H1 (cell line): ENCODE results near the gene LRBA. TPM values are rescaled to one million over a fixed set of nuclear protein-coding genes. Genes with fewer than 3 reads are reported as not detected.

Experiments used
- CTCF ChIA-PET: fragments of 300-600 bp; sonication (Branson Sonifier 250); formaldehyde crosslinking; loops from one replicate; lab custom pipeline; 2021; ENCODE audit not compliant: partially characterized antibody; lab: Charles Lee
- POLR2A ChIA-PET: fragments of 300-600 bp; sonication (Branson Sonifier 250); formaldehyde crosslinking; loops from one replicate; lab custom pipeline; 2021; ENCODE audit warnings: inconsistent platforms; ENCODE audit not compliant: partially characterized antibody; lab: Charles Lee
- DNase-seq, 2 experiments: peaks; one replicate each; pipeline versions ENCODE4 v3.0.0 to v3.0.0-alpha.2; 2010 to 2022; ENCODE audit warnings: low spot score in 2 of 2, low read depth in 1 of 2, mixed read lengths in 1 of 2
- FAIRE-seq: peaks from 2 replicates; lab custom pipeline; 2011; peaks lifted over from hg19 to GRCh38; lab: Jason Lieb, UNC
- H2AFZ ChIP-seq: 2 replicates; pipeline ENCODE4 v1.8.1; 2012; ENCODE audit warnings: low read length, inconsistent platforms
- H2AK5ac ChIP-seq: 2 replicates; pipeline ENCODE4 v1.6.1; 2013; ENCODE audit warnings: low read depth, low read length
- H2BK120ac ChIP-seq: replicated peaks from 2 replicates; pipeline ENCODE3; 2013; ENCODE audit warnings: low read depth, low read length, inconsistent platforms
- H2BK12ac ChIP-seq: 2 replicates; pipeline ENCODE4 v1.6.1; 2013; ENCODE audit warnings: low read depth, low read length
- H2BK15ac ChIP-seq: 2 replicates; pipeline ENCODE4 v1.6.1; 2013; ENCODE audit warnings: low read length
- H2BK20ac ChIP-seq: 2 replicates; pipeline ENCODE4 v1.6.1; 2013; ENCODE audit warnings: low read length
- H2BK5ac ChIP-seq: 2 replicates; pipeline ENCODE4 v1.6.1; 2013; ENCODE audit warnings: low read depth, low read length
- H3K14ac ChIP-seq: 2 replicates; pipeline ENCODE4 v1.6.1; 2013; ENCODE audit warnings: inconsistent platforms; ENCODE audit not compliant: insufficient read length
- H3K18ac ChIP-seq: 2 replicates; pipeline ENCODE4 v1.6.1; 2013; ENCODE audit warnings: low read length; ENCODE audit errors: extremely low read depth
- H3K23ac ChIP-seq: 2 replicates; pipeline ENCODE4 v1.6.1; 2013; ENCODE audit warnings: inconsistent platforms; ENCODE audit not compliant: insufficient read length
- H3K23me2 ChIP-seq: 2 replicates; pipeline ENCODE4 v1.6.1; 2013; ENCODE audit warnings: low read depth, low read length
- H3K27ac ChIP-seq: 2 replicates; pipeline ENCODE4 v1.6.1; 2011; ENCODE audit warnings: low read depth, low read length, inconsistent platforms
- H3K27me3 ChIP-seq, 4 experiments: replicated peaks in 1 of 4; 1 replicate in 1 of 4; 2 replicates in 3 of 4; pipeline versions ENCODE4 v1.6.1 to v1.8.1; 2011 to 2013; ENCODE audit warnings: low read length in 3 of 4, mild to moderate bottlenecking in 3 of 4, inconsistent platforms in 2 of 4, mixed read lengths in 2 of 4, moderate library complexity in 1 of 4; ENCODE audit not compliant: control insufficient read depth in 3 of 4, insufficient read depth in 3 of 4; ENCODE audit errors: extremely low read depth in 1 of 4
- H3K36me3 ChIP-seq, 4 experiments: 2 replicates each; pipeline versions ENCODE4 v1.6.1 to v1.8.1; 2011 to 2013; ENCODE audit warnings: mild to moderate bottlenecking in 4 of 4, low read length in 3 of 4, moderate library complexity in 2 of 4, control low read depth in 1 of 4, inconsistent platforms in 1 of 4; ENCODE audit not compliant: insufficient read depth in 4 of 4, control insufficient read depth in 2 of 4
- H3K4ac ChIP-seq: replicated peaks from 2 replicates; pipeline ENCODE3; 2013; ENCODE audit warnings: low read length, low read depth, mixed read lengths, inconsistent platforms; ENCODE audit not compliant: insufficient read length
- H3K4me1 ChIP-seq, 4 experiments: replicated peaks in 1 of 4; 1 replicate in 1 of 4; 2 replicates in 3 of 4; pipeline versions ENCODE4 v1.6.1 to v1.8.1; 2011 to 2013; ENCODE audit warnings: low read length in 3 of 4, inconsistent platforms in 2 of 4, mixed read lengths in 1 of 4; ENCODE audit not compliant: insufficient read depth in 4 of 4, control insufficient read depth in 3 of 4
- H3K4me2 ChIP-seq, 2 experiments: 2 replicates each; pipeline versions ENCODE4 v1.6.1 to v1.8.1; 2011 to 2013; ENCODE audit warnings: low read depth in 2 of 2, low read length in 2 of 2, control low read depth in 1 of 2, inconsistent platforms in 1 of 2, mild to moderate bottlenecking in 1 of 2; ENCODE audit not compliant: insufficient read depth in 1 of 2
- H3K4me3 ChIP-seq, 4 experiments: fragments of 200-600, 300-600 bp in 1 of 4; sonication (generic), shearing (Covaris generic), sonication (Bioruptor Twin) in 1 of 4; 2 replicates each; pipeline versions ENCODE4 v1.5.1 to v1.8.1; 2011 to 2016; ENCODE audit warnings: low read length in 4 of 4, low read depth in 3 of 4, control low read depth in 2 of 4, inconsistent platforms in 2 of 4, mild to moderate bottlenecking in 2 of 4, mixed read lengths in 1 of 4, moderate library complexity in 1 of 4; ENCODE audit not compliant: insufficient read depth in 2 of 4; ENCODE audit errors: extremely low read depth in 1 of 4
- H3K56ac ChIP-seq: replicated peaks from 2 replicates; pipeline ENCODE3; 2013; ENCODE audit warnings: low read depth, mild to moderate bottlenecking, mixed read lengths, low read length, inconsistent platforms; ENCODE audit not compliant: insufficient read length
- H3K79me1 ChIP-seq: 2 replicates; pipeline ENCODE4 v1.6.1; 2013; ENCODE audit warnings: low read depth, low read length, control low read depth
- H3K79me2 ChIP-seq, 2 experiments: 2 replicates each; pipeline versions ENCODE4 v1.6.1 to v1.8.1; 2012 to 2013; ENCODE audit warnings: low read length in 2 of 2, mild to moderate bottlenecking in 2 of 2, inconsistent platforms in 1 of 2; ENCODE audit not compliant: insufficient read depth in 2 of 2, control insufficient read depth in 1 of 2
- H3K9ac ChIP-seq, 4 experiments: replicated peaks in 1 of 4; 1 replicate in 1 of 4; 2 replicates in 3 of 4; pipeline versions ENCODE4 v1.6.1 to v1.8.1; 2011 to 2013; ENCODE audit warnings: low read depth in 3 of 4, low read length in 3 of 4, control low read depth in 2 of 4, mild to moderate bottlenecking in 2 of 4, moderate library complexity in 2 of 4, inconsistent platforms in 1 of 4; ENCODE audit errors: extremely low read depth in 1 of 4
- H3K9me3 ChIP-seq, 2 experiments: 2 replicates each; pipeline versions ENCODE4 v1.6.1 to v1.8.1; 2012 to 2013; ENCODE audit warnings: mild to moderate bottlenecking in 2 of 2, moderate library complexity in 2 of 2, control low read depth in 1 of 2, inconsistent platforms in 1 of 2, low read depth in 1 of 2, low read length in 1 of 2, mixed read lengths in 1 of 2; ENCODE audit not compliant: insufficient read depth in 2 of 2
- H4K20me1 ChIP-seq, 2 experiments: replicated peaks in 1 of 2; 2 replicates each; pipeline versions ENCODE3 to v1.8.1; 2011 to 2013; ENCODE audit warnings: inconsistent platforms in 2 of 2, low read length in 2 of 2, mild to moderate bottlenecking in 1 of 2; ENCODE audit not compliant: insufficient read depth in 2 of 2, control insufficient read depth in 1 of 2
- H4K5ac ChIP-seq: 2 replicates; pipeline ENCODE4 v1.6.1; 2013; ENCODE audit warnings: low read length, low read depth, mixed read lengths, inconsistent platforms; ENCODE audit not compliant: insufficient read length
- H4K8ac ChIP-seq: 2 replicates; pipeline ENCODE4 v1.8.0; 2013; ENCODE audit warnings: mild to moderate bottlenecking, moderate library complexity, low read length, inconsistent platforms; ENCODE audit not compliant: insufficient read depth; ENCODE audit errors: extremely low read depth
- H4K91ac ChIP-seq: replicated peaks from 2 replicates; pipeline ENCODE3; 2013; ENCODE audit warnings: low read length, mixed read lengths, inconsistent platforms; ENCODE audit not compliant: insufficient read length
- MAFK ChIP-seq: IDR thresholded peaks from 2 replicates; pipeline ENCODE4 v1.6.1; 2012; ENCODE audit warnings: low read depth, mild to moderate bottlenecking, improper control_type of control experiment, low read length
- SUZ12 ChIP-seq: fragments of 200-600 bp; sonication (generic); IDR thresholded peaks from 2 replicates; pipeline ENCODE4 v1.6.1; 2012; ENCODE audit warnings: mild to moderate bottlenecking, inconsistent platforms, low read length, moderate library complexity, mixed read lengths
- WGBS, 2 experiments: shearing (Covaris generic) in 1 of 2; methylation state at CpG; one replicate each; pipeline versions ENCODE4 v1.1.6 to v1.1.7; 2013 to 2015; ENCODE audit warnings: low lambda C conversion rate in 2 of 2, mixed read lengths in 2 of 2, inconsistent platforms in 1 of 2, low coverage in 1 of 2, missing lambda C conversion rate in 1 of 2; ENCODE audit not compliant: insufficient replicate concordance in 2 of 2, insufficient coverage in 1 of 2, insufficient read length in 1 of 2; ENCODE audit errors: extremely low coverage in 1 of 2, missing lambda C conversion rate in 1 of 2; 5-methylcytosine and 5-hydroxymethylcytosine counted together
- polyA plus RNA-seq, 7 experiments: library from polyadenylated mRNA; depleted of rRNA in 3 of 7; stranded (reverse) in 5 of 7; unstranded in 2 of 7; fragments of >200 nt in 5 of 7; fragments of 200-250 nt in 2 of 7; gene quantifications; 1 replicate in 5 of 7; 2 replicates in 1 of 7; 4 replicates in 1 of 7; pipeline versions ENCODE4 v1.2.1 to v1.2.3, GENCODE V29; 2011 to 2013; ENCODE audit warnings: missing spikeins in 2 of 7, mixed read lengths in 2 of 7
- total RNA-seq: library from RNA; stranded (reverse); fragmentation: NEBNext Ultra II Directional; extraction: Animal tissue kit (Norgen Biotek cat#: 25700); gene quantifications from 2 replicates; pipeline ENCODE4 v1.2.1, GENCODE V29; 2021

The LRBA gene
- total and polyA plus RNA-seq, 2 of the 8 experiments (the other 6 are each of a cell fraction or from before 2014, with no cell fraction given) = 54.6 to 83.2 TPM

DNA sequence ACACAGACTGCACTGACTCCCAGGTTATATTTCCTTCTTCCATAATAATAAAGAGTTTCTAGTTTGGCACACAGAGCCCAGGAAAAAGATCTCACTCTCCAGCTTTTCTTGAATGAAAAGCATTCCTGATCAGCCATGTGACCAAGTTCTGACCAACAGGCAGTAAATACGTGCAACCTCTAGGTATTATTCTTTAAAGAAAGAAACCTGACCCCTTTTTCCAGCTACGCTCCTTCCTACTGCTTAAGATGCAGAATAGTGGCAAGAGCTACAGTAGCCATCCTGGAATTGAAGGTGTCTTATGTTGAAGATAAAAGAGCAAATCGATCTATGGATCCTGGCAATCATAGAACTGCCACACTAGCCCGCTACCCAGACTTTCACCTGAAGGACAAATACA is 76.7 kb downstream of the LRBA start:
- no peaks in the 10 kb centered on the region for H3K23me2 ChIP-seq
- H4K91ac ChIP-seq = no peak overlapping the region
- CTCF ChIA-PET = interaction anchor here (0.9 to 2.2 kb wide), 4 partner anchors 23 to 476 kb away, joined by 3 to 11 read pairs (median 3); no protein-coding TSS in a partner anchor
- POLR2A ChIA-PET = interaction anchor here (0.6 kb wide), 1 partner anchor 228 kb away, joined by 4 read pairs; no protein-coding TSS in a partner anchor
- no peaks in the 10 kb centered on the region for H3K27me3 ChIP-seq
- peaks cover 0 to 4% (median 0%) of the 10 kb centered on the region in 4 experiments; a peak in 1 of 7 replicates for H3K4me1 ChIP-seq
- H2BK120ac ChIP-seq = no peak overlapping the region
- H3K18ac ChIP-seq = no peak overlapping the region
- peak overlapping the region; percentile 81 for H4K5ac ChIP-seq
- no peaks in the 10 kb centered on the region for H3K9me3 ChIP-seq
- no peak overlapping the region for H2BK12ac ChIP-seq
- peak overlapping the region in 1 of 4 experiments; percentile 39; a peak in 2 of 8 replicates for H3K4me3 ChIP-seq
- no peak overlapping the region for H2AFZ ChIP-seq
- no peak overlapping the region for H3K14ac ChIP-seq
- no peak overlapping the region for H3K56ac ChIP-seq
- peaks cover 2% of the 10 kb centered on the region; the same call in 1 of the 2 replicates for H3K79me1 ChIP-seq
- no peak overlapping the region for H2BK5ac ChIP-seq
- DNase-seq (no peak), FAIRE-seq (peak; percentile 96)
- no peak overlapping the region for H3K4ac ChIP-seq
- H3K23ac ChIP-seq = no peak overlapping the region
- peaks cover 0 to 75% of the 10 kb centered on the region in 2 experiments; a peak in 2 of 4 replicates for H3K79me2 ChIP-seq
- H2AK5ac ChIP-seq = no peak overlapping the region
- H3K36me3 ChIP-seq = no peaks in the 10 kb centered on the region
- H4K20me1 ChIP-seq = no peaks in the 10 kb centered on the region
- H4K8ac ChIP-seq = no peak overlapping the region
- no peak overlapping the region for H2BK20ac ChIP-seq
- peak overlapping the region; percentile 45 to 64 for H3K4me2 ChIP-seq
- no peak overlapping the region for H3K9ac ChIP-seq
- H3K27ac ChIP-seq = peak overlapping the region; percentile 62; the same call in 1 of the 2 replicates
- no peak overlapping the region for H2BK15ac ChIP-seq
- 44% methylated on average over 4 of the region's 4 CpGs; no CpG with 5 or more reads in 1 of the 2 experiments for WGBS, 2 experiments
- TF ChIP-seq SUZ12 (no peak), MAFK (no peak)
